PC-9 (cell line): ENCODE results near the gene RNF17.

Source experiments
- EZH2 ChIP-seq: fragments of 200-600 bp; sonication (generic); IDR thresholded peaks from 2 replicates; pipeline ENCODE4 v1.8.0; 2017; ENCODE audit warnings: antibody characterized with exemption, low read depth
- TF ChIP-seq, protein P1 (sequence below): fragments of 200-600 bp; sonication (generic); conservative IDR thresholded peaks from 2 replicates; pipeline ENCODE4 v1.6.1; 2017; ENCODE audit warnings: mixed run types, antibody characterized with exemption, mild to moderate bottlenecking, moderate library complexity

DNA sequence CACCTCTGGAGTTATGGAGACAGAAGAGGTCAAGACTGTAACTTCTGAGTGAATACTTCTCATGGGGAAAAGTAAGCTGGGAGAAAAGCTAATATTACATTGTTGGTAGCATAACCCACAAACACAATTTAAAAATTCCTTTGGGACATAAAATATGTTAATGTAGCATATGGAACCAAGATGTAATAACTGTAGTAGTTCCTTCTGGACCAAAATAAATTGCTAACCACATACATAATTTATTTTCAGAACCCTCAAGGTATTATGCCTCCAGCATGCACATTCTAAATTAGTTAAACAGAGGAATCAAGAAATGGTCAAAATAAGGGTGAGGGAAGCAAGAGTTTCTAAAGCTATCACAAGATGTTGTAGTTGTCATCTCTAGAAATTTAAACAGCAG is 4.8 kb upstream of the RNF17 start:
- TF ChIP-seq, protein P1, sequence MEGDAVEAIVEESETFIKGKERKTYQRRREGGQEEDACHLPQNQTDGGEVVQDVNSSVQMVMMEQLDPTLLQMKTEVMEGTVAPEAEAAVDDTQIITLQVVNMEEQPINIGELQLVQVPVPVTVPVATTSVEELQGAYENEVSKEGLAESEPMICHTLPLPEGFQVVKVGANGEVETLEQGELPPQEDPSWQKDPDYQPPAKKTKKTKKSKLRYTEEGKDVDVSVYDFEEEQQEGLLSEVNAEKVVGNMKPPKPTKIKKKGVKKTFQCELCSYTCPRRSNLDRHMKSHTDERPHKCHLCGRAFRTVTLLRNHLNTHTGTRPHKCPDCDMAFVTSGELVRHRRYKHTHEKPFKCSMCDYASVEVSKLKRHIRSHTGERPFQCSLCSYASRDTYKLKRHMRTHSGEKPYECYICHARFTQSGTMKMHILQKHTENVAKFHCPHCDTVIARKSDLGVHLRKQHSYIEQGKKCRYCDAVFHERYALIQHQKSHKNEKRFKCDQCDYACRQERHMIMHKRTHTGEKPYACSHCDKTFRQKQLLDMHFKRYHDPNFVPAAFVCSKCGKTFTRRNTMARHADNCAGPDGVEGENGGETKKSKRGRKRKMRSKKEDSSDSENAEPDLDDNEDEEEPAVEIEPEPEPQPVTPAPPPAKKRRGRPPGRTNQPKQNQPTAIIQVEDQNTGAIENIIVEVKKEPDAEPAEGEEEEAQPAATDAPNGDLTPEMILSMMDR, result no peak
- no peak for TF ChIP-seq EZH2
